Uterus (tissue), 2 donors: ENCODE measurements around the gene UGT1A6.

Experiments used
- POLR2A ChIP-seq, 2 donors: fragments of 450-650 bp; IDR thresholded peaks; one replicate each; pipeline ENCODE4 v1.6.1; 2016; ENCODE audit warnings: antibody characterized with exemption in 2 of 2, mild to moderate bottlenecking in 1 of 2, moderate library complexity in 1 of 2
- TF ChIP-seq, protein P1 (sequence below), 4 experiments: fragments of 200-600 bp in 2 of 4; fragments of 450-650 bp in 2 of 4; sonication (generic) in 2 of 4; IDR thresholded peaks; one replicate each; pipeline ENCODE4 v1.5.1; 2016 to 2019; ENCODE audit warnings: antibody characterized with exemption in 4 of 4, mild to moderate bottlenecking in 2 of 4, moderate library complexity in 1 of 4

- TF ChIP-seq, protein P1, sequence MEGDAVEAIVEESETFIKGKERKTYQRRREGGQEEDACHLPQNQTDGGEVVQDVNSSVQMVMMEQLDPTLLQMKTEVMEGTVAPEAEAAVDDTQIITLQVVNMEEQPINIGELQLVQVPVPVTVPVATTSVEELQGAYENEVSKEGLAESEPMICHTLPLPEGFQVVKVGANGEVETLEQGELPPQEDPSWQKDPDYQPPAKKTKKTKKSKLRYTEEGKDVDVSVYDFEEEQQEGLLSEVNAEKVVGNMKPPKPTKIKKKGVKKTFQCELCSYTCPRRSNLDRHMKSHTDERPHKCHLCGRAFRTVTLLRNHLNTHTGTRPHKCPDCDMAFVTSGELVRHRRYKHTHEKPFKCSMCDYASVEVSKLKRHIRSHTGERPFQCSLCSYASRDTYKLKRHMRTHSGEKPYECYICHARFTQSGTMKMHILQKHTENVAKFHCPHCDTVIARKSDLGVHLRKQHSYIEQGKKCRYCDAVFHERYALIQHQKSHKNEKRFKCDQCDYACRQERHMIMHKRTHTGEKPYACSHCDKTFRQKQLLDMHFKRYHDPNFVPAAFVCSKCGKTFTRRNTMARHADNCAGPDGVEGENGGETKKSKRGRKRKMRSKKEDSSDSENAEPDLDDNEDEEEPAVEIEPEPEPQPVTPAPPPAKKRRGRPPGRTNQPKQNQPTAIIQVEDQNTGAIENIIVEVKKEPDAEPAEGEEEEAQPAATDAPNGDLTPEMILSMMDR (IDR thresholded peaks at IDR 0.05): no peak
- TF ChIP-seq POLR2A (IDR thresholded peaks at IDR 0.05): no peak
Measured at GRCh38 chr2:233740870-233741269, 48.2 kb downstream of the UGT1A6 start.
